Measurements from ENCODE around the gene ENTREP3.

DNA sequence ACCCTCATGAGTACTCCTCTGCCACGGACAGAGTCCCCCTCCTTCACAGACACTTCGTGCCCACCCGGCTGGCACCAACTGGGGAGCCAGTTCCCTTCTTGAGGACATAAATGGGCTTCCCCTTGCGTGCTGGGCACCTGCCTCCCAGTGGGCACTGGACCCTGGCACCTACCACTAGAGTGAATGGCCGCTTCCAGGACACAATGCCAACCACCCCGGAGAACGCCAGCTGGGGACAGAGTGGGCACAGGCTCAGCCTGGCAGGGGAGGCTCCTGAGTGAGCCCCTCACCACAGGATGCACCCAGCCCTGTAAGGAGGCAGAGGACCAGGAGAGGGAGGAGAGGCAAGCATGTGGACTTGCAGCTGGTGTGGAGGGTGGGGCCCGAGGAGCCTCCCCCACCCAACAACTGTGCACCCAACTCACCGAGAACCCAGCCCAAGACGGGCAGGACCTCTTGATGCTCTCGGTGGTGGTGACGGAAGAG is 1.0 kb downstream of the ENTREP3 start:
- TF ChIP-seq, protein P1, sequence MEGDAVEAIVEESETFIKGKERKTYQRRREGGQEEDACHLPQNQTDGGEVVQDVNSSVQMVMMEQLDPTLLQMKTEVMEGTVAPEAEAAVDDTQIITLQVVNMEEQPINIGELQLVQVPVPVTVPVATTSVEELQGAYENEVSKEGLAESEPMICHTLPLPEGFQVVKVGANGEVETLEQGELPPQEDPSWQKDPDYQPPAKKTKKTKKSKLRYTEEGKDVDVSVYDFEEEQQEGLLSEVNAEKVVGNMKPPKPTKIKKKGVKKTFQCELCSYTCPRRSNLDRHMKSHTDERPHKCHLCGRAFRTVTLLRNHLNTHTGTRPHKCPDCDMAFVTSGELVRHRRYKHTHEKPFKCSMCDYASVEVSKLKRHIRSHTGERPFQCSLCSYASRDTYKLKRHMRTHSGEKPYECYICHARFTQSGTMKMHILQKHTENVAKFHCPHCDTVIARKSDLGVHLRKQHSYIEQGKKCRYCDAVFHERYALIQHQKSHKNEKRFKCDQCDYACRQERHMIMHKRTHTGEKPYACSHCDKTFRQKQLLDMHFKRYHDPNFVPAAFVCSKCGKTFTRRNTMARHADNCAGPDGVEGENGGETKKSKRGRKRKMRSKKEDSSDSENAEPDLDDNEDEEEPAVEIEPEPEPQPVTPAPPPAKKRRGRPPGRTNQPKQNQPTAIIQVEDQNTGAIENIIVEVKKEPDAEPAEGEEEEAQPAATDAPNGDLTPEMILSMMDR (IDR thresholded peaks at IDR 0.05), result no peak
- no peak for TF ChIP-seq POLR2A (IDR thresholded peaks at IDR 0.05)
- TF ChIP-seq POLR2AphosphoS5 (IDR thresholded peaks at IDR 0.05), result no peak
